Stimulated activated CD4-positive, alpha-beta T cell treated with anti-CD3 and anti-CD28 coated beads, Interleukin-4, amount 100 ng/mL, for 24 hours (primary cell): ENCODE measurements around the gene AFAP1.
A peak's percentile ranks its signal among the peaks of the same experiment; 100 is the strongest.

Source experiments
- DNase-seq: peaks from one replicate; pipeline ENCODE4 v3.0.0-alpha.2; 2020

The AFAP1 gene

DNA sequence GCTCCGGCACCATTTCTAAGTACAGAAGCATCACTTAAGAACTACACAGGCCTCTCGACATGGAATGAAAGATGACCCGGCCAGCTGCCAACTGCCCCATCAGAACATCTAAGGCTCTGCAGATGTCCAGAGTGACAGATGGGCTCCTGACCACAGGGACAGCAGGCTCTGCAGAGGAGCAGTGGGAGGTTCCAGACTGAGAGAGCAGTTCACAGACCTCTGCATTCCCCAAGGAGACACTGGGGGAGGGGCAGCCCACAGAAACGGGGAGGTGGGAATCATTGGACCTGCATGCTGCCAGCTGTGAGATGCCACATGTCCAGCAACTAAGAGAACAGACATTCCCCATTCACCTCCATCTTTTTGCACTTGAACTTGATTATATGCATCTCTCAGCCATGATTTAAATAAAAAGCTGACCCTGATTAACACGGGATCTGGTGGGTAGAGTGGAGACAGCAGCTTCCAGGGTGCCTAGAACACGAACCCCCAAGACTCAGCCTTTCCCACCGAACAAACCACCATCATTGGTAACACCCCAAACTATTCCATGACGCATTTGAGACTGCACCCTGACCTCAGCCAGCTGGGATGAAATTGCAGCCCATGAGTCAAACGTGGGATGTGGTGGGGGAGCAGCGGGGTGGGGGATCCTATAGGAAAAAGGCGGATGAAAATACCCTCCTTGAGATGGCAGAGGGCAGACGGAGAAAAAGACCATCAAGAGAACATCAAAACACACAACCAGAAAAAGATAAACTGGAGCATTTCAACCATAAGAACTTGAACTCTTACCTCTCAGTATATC is 47.2 kb downstream of the AFAP1 start:
- DNase-seq: no peak

DNA sequence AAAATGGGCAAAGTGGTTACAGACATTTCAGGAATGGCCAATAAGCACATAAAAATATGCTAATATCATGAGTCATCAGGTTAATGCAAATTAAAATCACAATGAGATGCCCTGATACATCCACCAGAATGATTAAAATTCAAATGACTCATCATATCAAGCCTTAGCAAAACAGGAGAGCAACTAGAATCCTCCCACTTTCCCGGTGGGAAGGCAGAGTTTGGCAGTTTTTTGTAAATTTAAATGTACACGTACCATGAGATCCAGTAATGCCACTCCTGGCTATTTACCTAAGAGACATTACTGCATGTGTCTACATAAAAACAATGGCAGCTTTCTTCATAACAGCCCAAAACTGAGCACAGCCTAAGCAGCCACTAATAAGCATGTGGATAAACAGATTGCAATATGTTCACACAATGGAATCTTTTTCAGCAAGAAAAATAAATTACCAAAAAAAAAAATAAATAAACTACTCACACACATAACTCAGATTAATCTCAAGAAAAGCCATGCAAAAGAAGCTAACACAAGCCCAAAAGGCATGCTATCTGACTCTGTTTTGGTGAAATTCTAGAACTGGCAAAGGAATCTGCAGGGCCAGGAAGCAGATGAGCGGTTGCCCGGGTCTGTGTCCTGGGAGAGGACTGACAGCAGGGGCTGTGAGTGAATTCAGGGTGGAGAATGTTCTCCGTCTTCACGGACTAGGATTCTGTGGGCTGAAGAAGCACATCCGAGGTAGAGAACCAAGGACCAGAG is 48.8 kb downstream of the AFAP1 start:
- DNase-seq: no peak

DNA sequence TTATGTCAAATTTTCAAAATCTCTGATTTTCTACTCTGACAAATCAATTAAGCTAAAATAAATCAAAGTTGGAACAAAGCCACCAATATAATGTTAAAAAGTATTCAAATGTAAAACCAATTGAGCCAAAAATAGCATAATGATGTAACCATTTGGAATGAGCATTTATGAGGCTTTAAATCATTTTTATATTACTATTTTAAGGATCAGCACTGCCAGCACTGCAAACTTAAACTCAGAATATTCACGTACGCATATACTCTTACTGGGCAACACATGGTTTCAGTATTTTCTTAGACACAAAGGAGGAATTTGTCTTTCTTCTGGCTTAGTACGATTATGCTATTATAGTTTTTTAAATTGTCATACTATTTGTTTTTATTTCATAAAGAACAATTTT is 52.2 kb downstream of the AFAP1 start:
- no peak for DNase-seq

DNA sequence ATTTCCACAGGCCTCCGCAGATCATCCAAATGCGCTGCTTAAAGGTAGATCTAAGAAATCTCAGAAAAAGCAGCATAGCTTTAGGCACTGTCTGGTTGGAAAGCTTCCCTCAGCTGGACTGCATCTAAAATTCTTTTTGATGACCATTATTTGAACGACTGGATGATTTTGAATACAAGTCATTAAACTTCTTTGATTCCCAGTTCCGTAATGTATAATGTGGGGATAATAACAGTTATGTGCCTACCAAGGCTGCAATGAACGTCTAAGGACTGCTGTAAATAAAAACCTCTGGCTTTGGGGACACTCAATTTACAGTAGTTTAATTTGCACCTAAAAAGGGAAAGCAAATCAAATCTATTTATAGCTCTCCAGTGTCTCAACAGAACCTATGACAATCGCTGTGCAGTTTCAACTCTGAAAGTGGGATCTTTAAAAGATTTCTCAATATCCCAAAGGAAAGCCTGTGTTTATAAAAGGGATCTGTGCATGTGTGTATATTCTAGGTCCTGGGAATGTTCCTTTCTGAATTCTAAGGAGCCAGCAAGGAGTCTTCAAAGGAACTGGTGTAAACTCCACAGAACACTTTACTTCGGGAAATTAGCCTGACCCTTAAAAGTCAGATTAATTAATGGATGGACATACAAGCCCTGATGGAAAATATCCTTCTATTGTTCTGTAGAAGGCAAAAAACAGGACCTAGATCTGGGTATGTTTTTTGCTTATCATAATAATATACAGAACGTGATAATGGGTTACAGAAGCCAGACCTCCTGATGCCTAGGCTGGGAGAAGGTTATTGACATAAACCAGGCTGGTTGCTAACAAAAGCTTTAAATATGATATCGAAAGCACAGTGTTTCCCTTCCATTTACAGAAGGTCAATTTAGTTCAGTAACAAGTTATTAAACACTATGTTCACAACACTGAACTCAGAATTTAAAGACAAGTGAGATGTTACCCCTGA is 53.4 kb downstream of the AFAP1 start:
- DNase-seq: no peak

DNA sequence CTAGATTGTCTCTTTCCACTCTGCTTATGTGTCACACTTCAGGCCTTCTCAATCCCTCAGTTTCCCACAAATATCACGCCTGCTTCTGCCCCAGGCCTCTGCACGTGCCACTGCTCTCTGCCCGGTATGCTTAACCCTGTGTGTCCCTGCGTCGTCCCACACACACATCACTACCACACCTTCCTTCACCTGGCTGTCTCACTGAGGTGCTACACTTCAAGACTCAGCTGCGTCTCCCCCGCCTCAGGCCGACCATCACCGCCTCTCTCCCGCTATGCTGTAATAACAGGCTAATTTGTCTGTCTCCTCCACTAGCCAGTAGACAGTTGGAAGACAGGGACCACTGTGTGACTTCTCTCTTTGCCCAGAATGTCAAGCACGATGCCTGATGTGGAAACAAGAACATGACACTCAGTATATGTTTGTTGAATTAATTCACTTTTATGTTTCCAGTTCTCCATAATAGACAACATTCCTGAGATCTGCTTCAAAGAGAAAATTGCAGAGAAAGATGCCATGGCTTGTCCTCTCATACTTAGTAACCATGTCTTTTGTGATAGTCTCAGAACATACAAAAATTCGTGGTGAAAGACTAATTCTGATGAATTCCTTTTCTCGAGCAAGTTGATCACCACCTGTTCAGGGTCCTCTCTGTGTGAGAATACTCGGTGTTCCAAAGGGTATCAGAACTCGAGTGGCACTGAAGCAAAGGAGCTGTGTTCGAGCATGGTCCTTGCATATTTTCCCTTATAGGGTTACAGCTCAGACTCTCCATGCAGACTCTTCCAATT is 54.2 kb downstream of the AFAP1 start:
- no peak for DNase-seq

DNA sequence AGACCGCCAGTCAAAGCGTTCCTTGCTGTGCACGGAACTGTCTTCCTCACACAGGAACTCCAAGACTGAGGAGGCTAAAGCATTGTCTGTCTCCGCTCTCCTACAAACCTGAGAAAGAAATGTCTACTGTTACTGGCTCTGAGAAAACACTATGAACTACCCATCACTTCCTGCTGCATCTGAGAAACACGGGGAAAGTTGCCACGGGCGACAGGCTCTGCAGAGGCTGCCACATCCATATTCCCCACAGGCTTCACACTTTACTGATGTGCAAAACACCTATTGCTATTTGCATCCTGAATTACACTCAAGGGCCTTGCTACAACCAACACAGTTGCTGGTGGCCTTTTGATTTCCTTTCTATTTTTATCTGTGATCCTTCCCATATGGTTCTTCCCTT is 59.0 kb downstream of the AFAP1 start:
- DNase-seq: no peak

DNA sequence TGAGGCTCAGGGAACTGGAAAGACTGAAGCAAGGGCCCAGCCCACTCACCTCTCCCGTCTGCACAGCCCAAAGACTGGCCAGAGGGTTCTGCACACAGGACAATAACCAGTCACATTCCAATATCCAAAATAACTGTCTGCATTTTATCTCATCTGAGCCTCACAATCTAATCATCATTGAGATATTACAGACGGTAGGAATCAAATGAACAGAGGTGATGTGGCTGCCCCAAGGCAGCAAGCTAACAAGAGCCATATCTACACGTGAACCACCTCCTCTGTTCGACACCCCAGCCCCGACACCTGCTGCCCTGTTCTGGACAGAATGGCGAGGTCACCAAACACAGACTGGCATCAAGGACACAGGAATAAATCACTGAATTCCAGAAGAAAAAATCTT is 60.5 kb downstream of the AFAP1 start:
- DNase-seq: no peak

DNA sequence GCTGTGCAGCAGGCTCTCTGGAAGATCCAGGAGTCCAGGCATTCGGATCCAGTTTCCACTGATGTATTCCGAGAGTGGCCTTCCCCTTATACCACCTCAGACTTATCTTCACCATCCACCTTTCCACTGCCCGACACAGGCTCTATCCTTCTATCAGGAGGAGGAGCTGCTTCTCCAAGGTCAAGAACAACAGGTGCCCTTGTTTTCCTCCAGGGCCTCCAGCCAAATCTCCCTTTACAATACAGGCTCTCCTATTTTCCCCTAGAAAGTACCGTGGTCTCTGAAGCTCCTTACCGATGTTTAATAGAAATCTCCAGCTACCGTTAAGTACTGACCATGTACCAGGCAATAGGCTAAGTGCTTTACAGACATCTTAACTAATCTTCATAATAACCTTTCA is 61.3 kb downstream of the AFAP1 start:
- no peak for DNase-seq

DNA sequence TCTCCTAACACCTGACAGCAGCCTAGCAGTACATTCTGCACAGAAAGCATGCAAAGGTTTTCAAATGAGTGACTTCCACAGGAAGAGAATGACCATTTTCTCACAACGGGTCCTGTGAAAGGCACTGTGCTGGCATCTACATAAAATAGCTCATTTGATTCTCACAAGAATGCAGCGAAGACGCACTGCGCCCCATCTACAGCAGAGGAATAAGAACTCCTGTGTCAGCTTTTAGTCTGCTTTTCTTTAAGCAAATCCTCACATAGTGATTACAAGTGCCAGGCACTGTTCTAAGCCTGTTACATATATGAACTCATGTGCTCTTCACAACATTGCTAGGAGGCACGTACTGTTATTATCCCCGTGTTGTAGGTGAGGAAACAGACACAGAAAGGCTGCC is 62.5 kb downstream of the AFAP1 start:
- DNase-seq: no peak

DNA sequence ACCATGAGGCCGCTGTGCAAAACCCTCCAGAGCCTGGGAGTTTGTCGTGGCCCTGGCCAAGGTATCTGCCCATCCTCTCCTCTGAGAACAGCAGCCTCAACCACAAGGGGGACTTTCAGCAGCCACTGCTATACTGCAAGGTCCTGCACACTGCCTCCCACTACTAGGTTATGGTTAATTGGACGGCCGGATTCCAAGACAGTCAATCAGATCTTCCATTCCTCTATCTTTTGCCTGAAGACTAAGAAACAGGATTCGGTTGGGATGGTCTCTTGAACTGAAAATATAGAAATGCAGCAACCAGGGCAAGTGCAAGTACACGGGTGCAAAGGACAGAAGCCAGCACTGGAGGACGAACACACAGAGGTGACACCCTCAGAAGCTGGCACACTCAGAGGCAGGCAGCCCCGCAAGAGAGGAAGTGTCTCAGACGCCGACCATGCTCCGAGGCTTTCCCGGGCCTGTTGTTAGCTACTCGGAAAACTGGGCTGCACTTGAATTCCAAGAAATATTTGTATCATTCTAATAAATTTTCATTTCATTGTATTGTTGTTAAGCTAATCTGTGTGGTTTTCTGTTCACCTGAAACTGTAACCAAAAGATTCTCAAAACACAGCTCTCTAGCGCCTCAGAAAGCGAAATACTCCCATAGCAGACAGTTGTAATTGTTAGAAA is 63.3 kb downstream of the AFAP1 start:
- DNase-seq: peak; percentile 43

DNA sequence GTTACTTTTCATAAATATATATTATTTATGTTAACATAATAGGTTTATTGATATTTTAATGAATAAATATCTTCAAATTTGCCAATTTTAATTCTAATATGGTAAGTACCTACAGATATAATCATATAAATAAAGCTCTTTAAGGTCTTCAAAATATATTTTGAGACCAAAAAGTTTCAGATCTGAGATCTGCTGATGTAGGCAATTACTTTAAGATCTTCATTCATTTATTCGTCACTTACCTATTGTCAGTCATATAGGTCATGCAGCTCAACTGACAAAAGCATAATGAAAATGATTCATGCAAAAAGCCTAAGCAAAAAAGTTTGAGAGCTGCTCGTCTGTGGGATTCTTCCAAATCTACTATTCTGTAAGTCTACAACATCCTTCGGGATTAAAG is 64.8 kb downstream of the AFAP1 start:
- DNase-seq: no peak

DNA sequence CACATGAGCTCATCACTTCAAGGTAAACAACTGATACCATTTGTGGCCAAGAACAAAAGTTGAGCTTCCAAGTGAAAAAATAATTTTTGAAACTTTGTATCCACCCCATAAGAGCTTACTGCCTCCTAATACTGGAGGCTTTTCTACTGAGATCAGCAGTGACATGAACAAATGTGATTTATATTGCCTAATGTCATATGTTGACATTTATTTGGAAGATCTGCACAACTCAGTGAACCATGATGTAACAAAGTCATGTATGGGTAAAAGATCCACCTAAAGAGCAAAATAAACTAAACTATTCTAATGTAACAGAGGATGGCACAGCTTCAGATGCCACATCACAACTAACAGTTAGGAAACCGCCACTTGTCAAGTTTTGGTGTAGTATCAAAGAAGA is 65.8 kb downstream of the AFAP1 start:
- no peak for DNase-seq

DNA sequence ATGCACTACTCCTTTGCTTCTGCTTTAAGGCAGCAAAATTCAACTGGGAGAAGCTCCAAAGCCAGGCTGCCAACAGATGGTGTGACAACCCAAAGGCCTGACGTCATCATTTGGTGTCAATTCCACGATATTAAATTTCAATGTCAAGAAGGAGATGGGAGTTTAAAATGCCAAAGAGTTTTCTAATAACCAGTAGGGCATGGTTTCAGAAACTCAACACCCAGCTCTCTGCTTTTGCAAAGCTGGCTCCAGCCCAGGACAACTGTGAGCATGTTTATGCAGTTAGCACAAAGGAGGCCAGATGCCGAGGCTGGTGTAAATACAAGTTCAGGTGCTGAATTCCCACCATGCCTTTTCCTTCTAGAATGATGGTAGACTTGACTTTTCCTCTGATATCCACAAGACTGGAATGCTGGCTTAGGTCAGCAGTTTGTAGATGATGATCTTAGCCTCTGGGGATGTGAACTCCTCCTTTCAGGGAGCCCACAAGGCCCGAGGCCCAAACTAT is 67.3 kb downstream of the AFAP1 start:
- no peak for DNase-seq

DNA sequence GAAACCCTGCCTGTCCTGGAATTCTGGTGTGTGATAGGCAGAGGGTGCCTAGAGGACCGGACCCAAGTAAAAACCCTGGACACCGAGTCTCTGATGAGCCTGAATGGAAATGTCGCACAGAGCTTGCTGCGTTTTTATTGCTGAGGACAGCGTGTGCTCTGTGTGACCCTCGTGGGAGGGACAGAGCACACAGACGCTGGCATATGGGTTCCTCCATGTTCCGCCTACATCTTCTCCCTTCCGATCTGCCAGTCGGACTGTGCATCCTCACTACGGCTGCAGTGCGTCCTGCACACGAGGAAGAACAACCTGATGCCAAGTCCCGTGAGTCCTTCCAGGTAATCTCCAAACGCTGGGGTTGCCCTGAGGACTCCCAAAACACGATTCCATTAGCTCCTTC is 68.3 kb downstream of the AFAP1 start:
- no peak for DNase-seq

DNA sequence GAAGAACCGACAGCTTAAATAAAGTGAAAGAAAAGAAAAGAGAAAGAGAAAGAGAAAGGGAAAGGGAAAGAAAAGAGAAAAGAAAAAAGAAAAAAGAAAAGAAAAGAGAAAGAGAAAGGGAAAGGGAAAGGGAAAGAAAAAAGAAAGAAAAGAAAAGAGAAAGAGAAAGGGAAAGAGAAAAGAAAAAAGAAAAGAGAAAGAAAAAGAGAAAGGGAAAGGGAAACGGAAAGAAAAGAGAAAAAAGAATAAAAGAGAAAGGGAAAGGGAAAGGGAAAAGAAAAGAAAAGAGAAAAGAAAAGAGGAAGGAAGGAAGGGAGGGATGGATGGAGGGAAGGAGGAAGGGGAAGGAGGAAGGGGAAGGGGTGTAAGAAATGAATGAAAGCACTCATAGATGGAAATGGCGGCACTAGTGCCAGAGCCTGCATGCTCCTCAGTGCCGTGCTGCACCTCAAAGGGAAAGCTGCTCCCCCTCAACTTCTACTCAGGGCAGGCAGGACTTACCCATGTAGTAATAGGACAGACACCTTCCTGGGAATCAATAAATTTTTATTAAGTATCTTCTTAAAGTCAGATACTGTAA is 70.7 kb downstream of the AFAP1 start:
- no peak for DNase-seq

DNA sequence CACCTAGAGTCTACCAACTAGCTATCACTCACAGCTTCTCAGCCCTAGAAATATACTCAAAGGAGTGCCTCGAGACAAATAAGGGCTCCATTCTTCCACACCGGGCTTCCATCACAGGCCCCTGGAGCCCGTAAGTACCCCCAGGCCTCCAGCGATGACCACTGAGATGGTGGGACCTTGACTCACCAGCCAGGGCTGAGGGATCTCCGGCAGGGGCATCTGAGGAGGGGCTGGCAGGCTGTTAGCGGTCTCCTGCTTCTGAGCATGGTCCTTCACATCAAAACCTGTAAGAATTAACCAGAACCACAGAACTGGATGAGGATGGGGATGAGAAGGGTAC is 71.3 kb downstream of the AFAP1 start:
- DNase-seq: no peak

DNA sequence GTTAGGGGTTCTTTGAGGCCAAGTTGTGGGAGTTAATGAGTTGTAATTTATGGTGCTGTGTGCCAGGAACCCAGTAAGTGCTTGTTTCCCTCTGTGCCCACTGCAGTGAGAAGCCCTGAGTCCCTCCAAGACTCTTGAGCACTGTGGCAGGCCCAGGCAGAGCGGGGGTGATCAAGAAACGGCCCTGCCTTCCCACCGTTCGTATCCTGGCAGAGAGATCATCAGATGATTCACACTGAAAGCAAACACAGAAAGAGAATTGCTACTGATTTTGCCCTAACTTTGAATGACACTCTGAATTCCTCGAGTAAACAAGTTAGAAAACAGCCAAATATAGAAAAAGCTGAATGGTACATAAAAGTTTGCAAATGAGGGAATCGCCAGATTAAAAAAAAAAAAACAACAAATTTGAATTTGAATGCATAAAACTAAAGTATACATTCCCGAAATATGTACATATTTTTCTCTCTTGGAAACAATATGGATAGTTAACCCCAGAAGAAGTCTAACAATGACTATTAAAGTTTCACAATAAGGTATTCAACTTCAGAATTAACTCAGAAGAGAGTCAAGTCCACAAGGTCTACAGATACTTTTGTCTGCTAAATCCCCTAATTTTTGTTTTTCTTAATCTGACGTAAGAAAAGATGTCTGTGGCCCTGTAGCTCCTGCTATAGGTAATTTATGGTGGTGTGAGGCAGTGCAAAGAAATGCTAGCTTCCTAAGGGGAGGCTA is 71.8 kb downstream of the AFAP1 start:
- no peak for DNase-seq

DNA sequence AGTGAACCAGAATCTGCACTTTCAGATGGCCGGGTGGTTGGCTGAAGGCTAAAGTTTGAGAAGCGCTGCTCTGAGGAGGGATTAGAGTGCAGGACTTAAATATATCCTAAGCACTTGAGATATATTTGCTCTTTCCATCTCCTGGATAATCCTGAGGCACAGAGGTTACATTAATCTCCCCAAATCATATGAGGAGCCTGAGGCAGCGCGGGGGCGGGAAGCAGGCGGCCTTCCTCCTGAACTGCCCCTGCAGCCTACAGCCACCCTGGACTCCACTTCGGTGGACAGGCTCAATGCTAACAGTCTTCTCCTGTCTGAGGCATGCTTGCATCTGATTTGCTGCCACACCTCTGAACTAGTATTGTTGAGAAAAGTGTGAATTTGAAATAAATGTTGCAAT is 72.5 kb downstream of the AFAP1 start:
- DNase-seq: no peak

DNA sequence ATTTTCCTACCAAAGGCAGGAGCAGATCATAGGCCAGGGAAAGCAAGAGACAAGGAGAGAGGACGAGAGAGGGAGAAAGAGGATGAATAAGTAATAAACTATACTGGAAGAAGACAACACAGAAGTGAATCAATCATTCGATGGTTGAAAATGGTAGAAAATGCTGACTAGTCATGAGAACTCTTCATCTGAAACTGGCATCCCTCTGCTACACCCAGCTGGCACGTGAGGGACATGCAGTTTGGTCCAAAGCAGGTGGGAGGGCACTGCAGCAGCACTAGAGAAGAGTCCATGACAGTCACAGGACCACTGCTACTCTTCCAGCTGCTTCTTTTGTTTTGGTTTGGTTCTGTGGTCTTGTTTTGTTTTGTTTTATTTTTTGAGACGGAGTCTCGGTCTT is 74.1 kb downstream of the AFAP1 start:
- no peak for DNase-seq

DNA sequence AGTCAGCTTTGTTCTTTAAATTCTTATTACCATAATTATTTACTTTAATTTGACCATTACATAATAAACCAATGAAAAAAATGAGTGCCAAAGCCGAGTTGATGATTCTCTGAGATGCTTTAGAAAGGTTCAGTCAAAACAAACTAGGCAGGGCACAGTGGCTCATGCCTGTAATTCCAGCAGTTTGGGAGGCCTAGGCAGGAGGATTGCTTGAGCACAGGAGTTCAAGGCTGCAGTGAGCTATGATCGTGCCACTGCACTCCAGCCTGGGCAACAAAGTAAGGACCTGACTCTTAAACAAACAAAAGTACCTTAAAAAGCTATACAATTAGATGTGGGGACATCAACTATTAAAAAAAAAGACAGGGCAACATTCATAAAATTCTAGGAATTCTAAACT is 75.0 kb downstream of the AFAP1 start:
- no peak for DNase-seq
